ENCODE results near the gene TTC36.
A peak's percentile ranks its signal among the peaks of the same experiment; 100 is the strongest.
"Not testable (repeated sequence)": the region's sequence is repeated elsewhere in the genome, so short reads cannot be mapped to it uniquely, and the experiment has no call there.

TTC36 gene

GRCh38 chr11:118527109-118527508 lies at the start of gene TTC36:
TTC36 (plus strand) TSS chr11:118527474; CDS start chr11:118527495, 21 bp downstream.
- DNase-seq (ENCODE audit: low read depth in 2 of 2) = no peak

GRCh38 chr11:118481238-118481637 lies 46.0 kb upstream of the TTC36 start:
- DNase-seq (ENCODE audit: low read depth in 2 of 2) = not testable (repeated sequence)

GRCh38 chr11:118484405-118484804 lies 42.9 kb upstream of the TTC36 start:
- DNase-seq (ENCODE audit: low read depth in 2 of 2) = no peak

- no peak for DNase-seq (ENCODE audit: low read depth in 2 of 2)
These were observed 42.0 kb upstream of the TTC36 start for GRCh38 chr11:118485273-118485672.

- DNase-seq (ENCODE audit: low read depth in 2 of 2) = peak; percentile 48 to 59
These were observed 38.7 kb upstream of the TTC36 start for GRCh38 chr11:118488480-118489109.

- DNase-seq (ENCODE audit: low read depth in 2 of 2) = no peak
These were observed 36.2 kb upstream of the TTC36 start for GRCh38 chr11:118491041-118491440.

- DNase-seq (ENCODE audit: low read depth in 2 of 2) = no peak
These were observed 29.4 kb upstream of the TTC36 start for GRCh38 chr11:118497831-118498230.

- no peak for DNase-seq (ENCODE audit: low read depth in 2 of 2)
These were observed 24.1 kb upstream of the TTC36 start for GRCh38 chr11:118503216-118503615.

GRCh38 chr11:118511601-118512000 lies 15.7 kb upstream of the TTC36 start:
- DNase-seq (ENCODE audit: low read depth in 2 of 2) = no peak

GRCh38 chr11:118514103-118514502 lies 13.2 kb upstream of the TTC36 start:
- no peak for DNase-seq (ENCODE audit: low read depth in 2 of 2)

- no peak for DNase-seq (ENCODE audit: low read depth in 2 of 2)
These were observed 7.7 kb upstream of the TTC36 start for GRCh38 chr11:118519549-118519948.

GRCh38 chr11:118521892-118522311 lies 5.4 kb upstream of the TTC36 start:
- no peak for DNase-seq (ENCODE audit: low read depth in 2 of 2)

- DNase-seq (ENCODE audit: low read depth in 2 of 2) = no peak
These were observed 4.7 kb upstream of the TTC36 start for GRCh38 chr11:118522571-118523072.

- no peak for DNase-seq (ENCODE audit: low read depth in 2 of 2)
These were observed 2.9 kb upstream of the TTC36 start for GRCh38 chr11:118524356-118524755.

- no peak for DNase-seq (ENCODE audit: low read depth in 2 of 2)
These were observed 2.4 kb upstream of the TTC36 start for GRCh38 chr11:118524757-118525470.

- no peak for DNase-seq (ENCODE audit: low read depth in 2 of 2)
These were observed 586 bp upstream of the TTC36 start for GRCh38 chr11:118526688-118527087.

- no peak for DNase-seq (ENCODE audit: low read depth in 2 of 2)
These were observed 1.2 kb downstream of the TTC36 start for GRCh38 chr11:118528511-118528910.

GRCh38 chr11:118529584-118530175 lies 2.4 kb downstream of the TTC36 start:
- no peak for DNase-seq (ENCODE audit: low read depth in 2 of 2)

GRCh38 chr11:118530180-118530682 lies 3.0 kb downstream of the TTC36 start:
- DNase-seq (ENCODE audit: low read depth in 2 of 2) = no peak

- peak; percentile 66 to 68 for DNase-seq (ENCODE audit: low read depth in 2 of 2)
These were observed 3.7 kb downstream of the TTC36 start, which contains the start of gene TMEM25 for GRCh38 chr11:118530683-118531596. TMEM25 (plus strand) TSS chr11:118531192; CDS start chr11:118531802, 610 bp downstream.

- DNase-seq (ENCODE audit: low read depth in 2 of 2) = no peak
These were observed 4.4 kb downstream of the TTC36 start for GRCh38 chr11:118531597-118532084.

All from stimulated activated CD8-positive, alpha-beta memory T cell treated with anti-CD3 and anti-CD28 coated beads, Interleukin-2, amount 100 ng/mL, for 48 hours (primary cell).